Lower leg skin (tissue), 3 donors: ENCODE measurements around the gene PARP15.

ENCODE experiments used
- CTCF ChIP-seq, 3 donors: fragments of 450-650 bp; IDR thresholded peaks; one replicate each; pipeline ENCODE4 v1.5.1; 2016; ENCODE audit warnings: antibody characterized with exemption in 3 of 3, mild to moderate bottlenecking in 3 of 3, moderate library complexity in 2 of 3
- POLR2A ChIP-seq, 2 donors: fragments of 450-650 bp; IDR thresholded peaks; one replicate each; pipeline ENCODE4 v1.6.1; 2016 to 2017; ENCODE audit warnings: antibody characterized with exemption in 2 of 2, mild to moderate bottlenecking in 1 of 2, moderate library complexity in 1 of 2

GRCh38 chr3:122602011-122602710, 24.7 kb downstream of the PARP15 start:
- TF ChIP-seq CTCF (IDR thresholded peaks at IDR 0.05) (no peak), POLR2A (IDR thresholded peaks at IDR 0.05) (no peak)
